Measurements from ENCODE around the gene ATRNL1.
A peak's percentile ranks its signal among the peaks of the same experiment; 100 is the strongest.

Gene ATRNL1

GRCh38 chr10:115851695-115852094 lies 758.5 kb downstream of the ATRNL1 start:
- TF ChIP-seq, protein P1, sequence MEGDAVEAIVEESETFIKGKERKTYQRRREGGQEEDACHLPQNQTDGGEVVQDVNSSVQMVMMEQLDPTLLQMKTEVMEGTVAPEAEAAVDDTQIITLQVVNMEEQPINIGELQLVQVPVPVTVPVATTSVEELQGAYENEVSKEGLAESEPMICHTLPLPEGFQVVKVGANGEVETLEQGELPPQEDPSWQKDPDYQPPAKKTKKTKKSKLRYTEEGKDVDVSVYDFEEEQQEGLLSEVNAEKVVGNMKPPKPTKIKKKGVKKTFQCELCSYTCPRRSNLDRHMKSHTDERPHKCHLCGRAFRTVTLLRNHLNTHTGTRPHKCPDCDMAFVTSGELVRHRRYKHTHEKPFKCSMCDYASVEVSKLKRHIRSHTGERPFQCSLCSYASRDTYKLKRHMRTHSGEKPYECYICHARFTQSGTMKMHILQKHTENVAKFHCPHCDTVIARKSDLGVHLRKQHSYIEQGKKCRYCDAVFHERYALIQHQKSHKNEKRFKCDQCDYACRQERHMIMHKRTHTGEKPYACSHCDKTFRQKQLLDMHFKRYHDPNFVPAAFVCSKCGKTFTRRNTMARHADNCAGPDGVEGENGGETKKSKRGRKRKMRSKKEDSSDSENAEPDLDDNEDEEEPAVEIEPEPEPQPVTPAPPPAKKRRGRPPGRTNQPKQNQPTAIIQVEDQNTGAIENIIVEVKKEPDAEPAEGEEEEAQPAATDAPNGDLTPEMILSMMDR (conservative IDR thresholded peaks at IDR 0.05; ENCODE audit: low read depth) = no peak
- DNase-seq (ENCODE audit: low spot score) = no peak
- no peak overlapping the region for H3K27ac ChIP-seq
- POLR2A ChIA-PET (ENCODE audit: low non-redundant PET) = no interaction called here
- CTCF ChIA-PET = no interaction called here

GRCh38 chr10:115854740-115855435 lies 761.7 kb downstream of the ATRNL1 start:
- ChIA-PET CTCF (no interaction called here), POLR2A (ENCODE audit: low non-redundant PET) (no interaction called here)
- DNase-seq (ENCODE audit: low spot score) = peak; percentile 48
- TF ChIP-seq, protein P1 (conservative IDR thresholded peaks at IDR 0.05; ENCODE audit: low read depth) = no peak
- no peak overlapping the region for H3K27ac ChIP-seq

- CTCF ChIA-PET = no interaction called here
- H3K27ac ChIP-seq = no peak overlapping the region
- TF ChIP-seq, protein P1 (conservative IDR thresholded peaks at IDR 0.05; ENCODE audit: low read depth) = no peak
- POLR2A ChIA-PET (ENCODE audit: low non-redundant PET) = no interaction called here
- DNase-seq (ENCODE audit: low spot score) = peak; percentile 67
Observed at GRCh38 chr10:115856580-115856979, 763.4 kb downstream of the ATRNL1 start.

GRCh38 chr10:115857856-115858255 lies 764.7 kb downstream of the ATRNL1 start:
- CTCF ChIA-PET = interaction anchor here (0.6 kb wide), 1 partner anchor 327 kb away, joined by 3 read pairs; no protein-coding TSS in a partner anchor
- H3K27ac ChIP-seq = no peak overlapping the region
- POLR2A ChIA-PET (ENCODE audit: low non-redundant PET) = no interaction called here

GRCh38 chr10:115860182-115861107 lies 767.3 kb downstream of the ATRNL1 start:
- DNase-seq (ENCODE audit: low spot score) = no peak
- CTCF ChIA-PET = interaction anchor here (0.6 kb wide), 1 partner anchor 154 kb away, joined by 3 read pairs; no protein-coding TSS in a partner anchor
- H3K27ac ChIP-seq = no peak overlapping the region
- TF ChIP-seq, protein P1 (conservative IDR thresholded peaks at IDR 0.05; ENCODE audit: low read depth) = no peak
- POLR2A ChIA-PET (ENCODE audit: low non-redundant PET) = no interaction called here

More at GRCh38 chr10:115857856-115858255, 764.7 kb downstream of the ATRNL1 start:
- TF ChIP-seq, protein P1 (conservative IDR thresholded peaks at IDR 0.05; ENCODE audit: low read depth) = no peak
- no peak for DNase-seq (ENCODE audit: low spot score)

GRCh38 chr10:115861455-115861854 lies 768.3 kb downstream of the ATRNL1 start:
- H3K27ac ChIP-seq = no peak overlapping the region
- ChIA-PET POLR2A (ENCODE audit: low non-redundant PET) (no interaction called here), CTCF (interaction anchor here (0.7 kb wide), 1 partner anchor 68 kb away, joined by 3 read pairs; no protein-coding TSS in a partner anchor)
- no peak for DNase-seq (ENCODE audit: low spot score)
- TF ChIP-seq, protein P1 (conservative IDR thresholded peaks at IDR 0.05; ENCODE audit: low read depth) = no peak

All from RWPE1 (cell line).